OCI-LY7 (cell line): ENCODE data around the gene GOLGA8A. TPM values are rescaled to one million over a fixed set of nuclear protein-coding genes. Genes with fewer than 3 reads are reported as not detected.

Experiments used
- BruUV-seq: library from RNA; stranded (reverse); fragments of 400-500 nt; replicated peaks from 2 replicates; lab custom pipeline; 2021; lab: Mats Ljungman, UMichigan
- CTCF ChIA-PET: fragments of 300-600 bp; sonication (Branson Sonifier 250); formaldehyde crosslinking; loops from one replicate; lab custom pipeline; 2022; ENCODE audit warnings: antibody characterized with exemption; ENCODE audit not compliant: unreplicated experiment; lab: Charles Lee
- POLR2A ChIA-PET: fragments of 300-600 bp; sonication (Branson Sonifier 250); formaldehyde crosslinking; loops from one replicate; lab custom pipeline; 2022; ENCODE audit warnings: antibody characterized with exemption; lab: Charles Lee
- DNase-seq: peaks from one replicate; pipeline ENCODE4 v3.0.0-alpha.2; 2015; ENCODE audit warnings: low spot score
- H2AFZ ChIP-seq: fragments of 200-600 bp; sonication (generic), shearing (Covaris generic); 2 replicates; pipeline ENCODE4 v1.6.1; 2014; ENCODE audit warnings: mild to moderate bottlenecking, antibody characterized with exemption, low read length, moderate library complexity
- H3K27ac ChIP-seq: fragments of 200-600 bp; sonication (generic); 2 replicates; pipeline ENCODE4 v1.5.1; 2014; ENCODE audit warnings: mixed run types, low read depth, mild to moderate bottlenecking, moderate library complexity, low read length, inconsistent platforms; ENCODE audit not compliant: poor library complexity, severe bottlenecking
- H3K36me3 ChIP-seq: fragments of 200-600 bp; sonication (generic); 2 replicates; pipeline ENCODE4 v1.6.1; 2014; ENCODE audit warnings: mild to moderate bottlenecking, antibody characterized with exemption, low read length, moderate library complexity, mixed read lengths; ENCODE audit not compliant: insufficient read depth
- H3K4me1 ChIP-seq: fragments of 200-600 bp; sonication (generic); 2 replicates; pipeline ENCODE4 v1.5.1; 2014; ENCODE audit warnings: mild to moderate bottlenecking, low read length; ENCODE audit not compliant: insufficient read depth, poor library complexity, severe bottlenecking
- H3K4me2 ChIP-seq: fragments of 200-600 bp; sonication (generic); 2 replicates; pipeline ENCODE4 v1.6.1; 2014; ENCODE audit warnings: mild to moderate bottlenecking, low read length
- H3K4me3 ChIP-seq: fragments of 200-600 bp; sonication (generic); 2 replicates; pipeline ENCODE4 v1.5.1; 2014; ENCODE audit warnings: mild to moderate bottlenecking, low read depth, low read length; ENCODE audit not compliant: poor library complexity, severe bottlenecking
- H3K79me2 ChIP-seq: fragments of 200-600 bp; sonication (generic); 2 replicates; pipeline ENCODE4 v1.6.1; 2016; ENCODE audit warnings: low read depth, mild to moderate bottlenecking, low read length, moderate library complexity, mixed read lengths; ENCODE audit not compliant: insufficient read depth
- H3K9me2 ChIP-seq: fragments of 200-600 bp; sonication (generic); 2 replicates; pipeline ENCODE4 v1.6.1; 2016; ENCODE audit warnings: mild to moderate bottlenecking, low read length, mixed read lengths; ENCODE audit not compliant: insufficient read depth
- H3K9me3 ChIP-seq: fragments of 200-600 bp; sonication (generic); 2 replicates; pipeline ENCODE4 v1.6.1; 2014; ENCODE audit warnings: mild to moderate bottlenecking, mixed run types, low read length, mixed read lengths
- H4K20me1 ChIP-seq: fragments of 200-600 bp; sonication (generic); 2 replicates; pipeline ENCODE4 v1.6.1; 2014; ENCODE audit warnings: mild to moderate bottlenecking, antibody characterized with exemption, low read length, moderate library complexity, mixed read lengths; ENCODE audit not compliant: insufficient read depth
- EZH2phosphoT487 ChIP-seq: fragments of 200-600 bp; sonication (generic); IDR thresholded peaks from 2 replicates; pipeline ENCODE4 v1.6.1; 2018; ENCODE audit warnings: low read depth, borderline replicate concordance, mild to moderate bottlenecking, mixed run types, antibody characterized with exemption, low read length, moderate library complexity, mixed read lengths
- intact Hi-C: fragments of 100-400 bp; cut with micrococcal nuclease; formaldehyde crosslinking; loops from one replicate; pipeline ENCODE4 v1.10.0; 2022; ENCODE audit not compliant: unreplicated experiment
- total RNA-seq, 2 experiments: library from RNA; depleted of rRNA in 1 of 2; stranded (reverse); fragments of >200 nt in 1 of 2; shearing (Covaris generic) in 1 of 2; gene quantifications; 2 replicates each; pipeline ENCODE4 v1.2.3, GENCODE V29; 2014 to 2022
- TF ChIP-seq, protein P1 (sequence below): fragments of 200-600 bp; sonication (generic); conservative IDR thresholded peaks from 2 replicates; pipeline ENCODE4 v1.5.1; 2014; ENCODE audit warnings: mild to moderate bottlenecking, antibody characterized with exemption, low read length, moderate library complexity, mixed read lengths

The GOLGA8A gene
- total RNA-seq, 2 experiments from 2014 or later = 8.5 to 10.7 TPM

DNA sequence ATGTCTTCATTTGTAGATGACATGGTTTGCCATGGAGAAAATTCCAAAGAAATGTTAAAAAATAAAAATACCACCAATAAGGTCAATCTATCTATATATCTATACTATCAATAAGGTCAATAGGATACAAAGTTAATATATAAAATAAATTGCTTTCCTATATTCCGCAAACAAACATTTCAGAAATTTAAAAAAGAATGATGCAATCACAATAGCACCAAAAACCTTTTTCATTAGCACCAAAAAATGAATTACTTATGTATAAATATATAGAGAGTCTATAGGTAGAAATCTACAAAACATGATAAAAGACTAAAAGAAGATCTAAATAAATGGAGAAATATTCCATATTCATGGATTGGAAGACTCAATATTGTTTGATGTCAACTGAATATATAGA, 22.8 kb upstream of the GOLGA8A start:
- Histone ChIP-seq H3K79me2 (no peaks in the 10 kb centered on the region), H3K4me3 (no peak overlapping the region), H4K20me1 (no peaks in the 10 kb centered on the region), H3K9me2 (no peaks in the 10 kb centered on the region), H2AFZ (no peak overlapping the region), H3K4me2 (no peak overlapping the region), H3K27ac (no peak overlapping the region), H3K9me3 (no peaks in the 10 kb centered on the region), H3K4me1 (no peaks in the 10 kb centered on the region), H3K36me3 (no peaks in the 10 kb centered on the region)
- TF ChIP-seq, protein P1, sequence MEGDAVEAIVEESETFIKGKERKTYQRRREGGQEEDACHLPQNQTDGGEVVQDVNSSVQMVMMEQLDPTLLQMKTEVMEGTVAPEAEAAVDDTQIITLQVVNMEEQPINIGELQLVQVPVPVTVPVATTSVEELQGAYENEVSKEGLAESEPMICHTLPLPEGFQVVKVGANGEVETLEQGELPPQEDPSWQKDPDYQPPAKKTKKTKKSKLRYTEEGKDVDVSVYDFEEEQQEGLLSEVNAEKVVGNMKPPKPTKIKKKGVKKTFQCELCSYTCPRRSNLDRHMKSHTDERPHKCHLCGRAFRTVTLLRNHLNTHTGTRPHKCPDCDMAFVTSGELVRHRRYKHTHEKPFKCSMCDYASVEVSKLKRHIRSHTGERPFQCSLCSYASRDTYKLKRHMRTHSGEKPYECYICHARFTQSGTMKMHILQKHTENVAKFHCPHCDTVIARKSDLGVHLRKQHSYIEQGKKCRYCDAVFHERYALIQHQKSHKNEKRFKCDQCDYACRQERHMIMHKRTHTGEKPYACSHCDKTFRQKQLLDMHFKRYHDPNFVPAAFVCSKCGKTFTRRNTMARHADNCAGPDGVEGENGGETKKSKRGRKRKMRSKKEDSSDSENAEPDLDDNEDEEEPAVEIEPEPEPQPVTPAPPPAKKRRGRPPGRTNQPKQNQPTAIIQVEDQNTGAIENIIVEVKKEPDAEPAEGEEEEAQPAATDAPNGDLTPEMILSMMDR = no peak
- TF ChIP-seq EZH2phosphoT487 = no peak
- ChIA-PET POLR2A (no interaction called here), CTCF (no interaction called here)
- intact Hi-C loops = no loop called here
- no peak for DNase-seq
- no TSS peak for BruUV-seq

DNA sequence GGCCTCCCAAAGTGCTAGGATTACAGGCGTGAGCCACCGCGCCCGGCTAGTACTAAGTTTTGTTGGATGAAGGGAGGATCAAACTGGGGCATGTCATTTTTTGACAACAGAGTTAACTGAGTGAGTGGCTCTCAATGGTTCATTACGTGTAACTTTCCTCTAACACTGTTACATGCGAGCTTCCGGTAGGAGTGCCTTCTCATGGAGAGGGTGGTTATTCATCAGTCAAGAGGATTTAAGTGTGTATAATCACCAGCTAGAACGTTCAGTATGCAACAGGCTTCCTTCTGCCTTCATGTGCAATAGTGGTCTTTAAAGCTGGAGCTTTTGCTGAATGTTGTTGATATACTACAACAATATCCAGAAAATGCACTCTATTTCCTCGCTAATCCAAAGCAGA, 19.1 kb upstream of the GOLGA8A start:
- Histone ChIP-seq H4K20me1 (no peaks in the 10 kb centered on the region), H3K9me2 (no peaks in the 10 kb centered on the region), H2AFZ (no peak overlapping the region), H3K4me1 (no peaks in the 10 kb centered on the region), H3K4me2 (no peak overlapping the region), H3K36me3 (no peaks in the 10 kb centered on the region), H3K79me2 (no peaks in the 10 kb centered on the region), H3K4me3 (no peak overlapping the region), H3K9me3 (no peaks in the 10 kb centered on the region), H3K27ac (no peak overlapping the region)
- ChIA-PET POLR2A (no interaction called here), CTCF (no interaction called here)
- BruUV-seq = no TSS peak
- intact Hi-C loops = no loop called here
- TF ChIP-seq, protein P1 = no peak
- no peak for TF ChIP-seq EZH2phosphoT487
- DNase-seq = no peak

DNA sequence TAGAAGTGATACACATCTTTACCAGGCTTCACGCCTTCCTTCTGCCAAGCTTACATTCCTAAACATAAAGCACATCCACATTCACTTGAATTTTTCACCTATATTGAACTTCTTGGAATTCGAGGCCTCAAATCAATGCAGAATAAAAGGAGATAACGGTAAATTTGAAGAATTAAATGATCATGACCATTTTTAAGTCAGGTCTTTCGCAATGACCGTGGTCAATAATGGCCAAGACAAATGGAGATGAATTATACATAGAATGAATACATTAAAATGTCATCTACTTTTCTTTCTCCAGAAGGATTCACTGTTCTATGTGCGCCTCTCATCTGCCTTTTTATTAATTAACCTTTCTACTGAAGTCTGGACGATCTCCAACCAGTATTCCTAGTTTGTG, 5.3 kb upstream of the GOLGA8A start:
- CTCF ChIA-PET = no interaction called here
- intact Hi-C loops = no loop called here
- Histone ChIP-seq H3K9me2 (no peaks in the 10 kb centered on the region), H3K79me2 (no peaks in the 10 kb centered on the region), H3K4me2 (no peak overlapping the region), H3K36me3 (no peaks in the 10 kb centered on the region), H3K9me3 (no peaks in the 10 kb centered on the region), H3K4me3 (no peak overlapping the region), H4K20me1 (no peaks in the 10 kb centered on the region), H3K4me1 (no peaks in the 10 kb centered on the region), H3K27ac (no peak overlapping the region), H2AFZ (no peak overlapping the region)
- POLR2A ChIA-PET = no interaction called here
- DNase-seq = no peak
- TF ChIP-seq EZH2phosphoT487 = no peak
- TF ChIP-seq, protein P1 = no peak
- no TSS peak for BruUV-seq
